ENCODE results near the gene WNK2. TPM values are rescaled to one million over a fixed set of nuclear protein-coding genes. Genes with fewer than 3 reads are reported as not detected.

WNK2 gene
- total RNA-seq, 4 donors from 2014 or later = 155 to 577 (median 259) TPM

- H3K9me3 ChIP-seq = no peaks in the 10 kb centered on the region
- H3K4me1 ChIP-seq = peaks cover 0 to 62% (median 7%) of the 10 kb centered on the region in 4 donors
- H3K4me3 ChIP-seq = no peak overlapping the region
- DNase-seq = peak in 1 of 3 donors; percentile 47
- H3K27ac ChIP-seq = peak overlapping the region in 2 of 4 donors; percentile 76 to 85
- no peaks in the 10 kb centered on the region for H3K27me3 ChIP-seq
- peaks cover 0 to 8% (median 0%) of the 10 kb centered on the region in 3 donors for H3K36me3 ChIP-seq
- TF ChIP-seq CTCF (IDR thresholded peaks at IDR 0.05) (no peak), POLR2A (IDR thresholded peaks at IDR 0.05) (no peak)
Measured at GRCh38 chr9:93297659-93298497, 113.9 kb downstream of the WNK2 start.

GRCh38 chr9:93298498-93299417 lies 114.8 kb downstream of the WNK2 start:
- peak in 2 of 3 donors; percentile 65 to 68 for DNase-seq
- no peak for TF ChIP-seq CTCF (IDR thresholded peaks at IDR 0.05)
- no peak for TF ChIP-seq POLR2A (IDR thresholded peaks at IDR 0.05)

GRCh38 chr9:93299418-93300174 lies 115.7 kb downstream of the WNK2 start:
- TF ChIP-seq POLR2A (IDR thresholded peaks at IDR 0.05) (peak in 1 of 2 donors; percentile 39), CTCF (IDR thresholded peaks at IDR 0.05) (no peak)
- Histone ChIP-seq H3K27ac (peak overlapping the region in 3 of 4 donors; percentile 43 to 85 (median 76)), H3K27me3 (no peaks in the 10 kb centered on the region), H3K36me3 (no peaks in the 10 kb centered on the region), H3K4me3 (peak overlapping the region in 1 of 4 donors; percentile 0), H3K9me3 (no peaks in the 10 kb centered on the region), H3K4me1 (peaks cover 0 to 62% (median 7%) of the 10 kb centered on the region in 4 donors)
- peak in 2 of 3 donors; percentile 78 to 87 for DNase-seq

More at GRCh38 chr9:93298498-93299417, 114.8 kb downstream of the WNK2 start:
- H3K4me1 ChIP-seq = peaks cover 0 to 62% (median 7%) of the 10 kb centered on the region in 4 donors
- H3K36me3 ChIP-seq = no peaks in the 10 kb centered on the region
- no peaks in the 10 kb centered on the region for H3K27me3 ChIP-seq
- peak overlapping the region in 3 of 4 donors; percentile 43 to 85 (median 76) for H3K27ac ChIP-seq
- H3K4me3 ChIP-seq = peak overlapping the region in 1 of 4 donors; percentile 0
- no peaks in the 10 kb centered on the region for H3K9me3 ChIP-seq

GRCh38 chr9:93300175-93300572 lies 116.2 kb downstream of the WNK2 start:
- peak in 1 of 3 donors; percentile 7 for DNase-seq
- no peaks in the 10 kb centered on the region for H3K36me3 ChIP-seq

More at GRCh38 chr9:93300175-93300572, 116.2 kb downstream of the WNK2 start:
- Histone ChIP-seq H3K4me3 (no peak overlapping the region), H3K4me1 (peaks cover 0 to 58% (median 7%) of the 10 kb centered on the region in 4 donors), H3K27ac (peak overlapping the region in 3 of 4 donors; percentile 43 to 85 (median 76)), H3K9me3 (no peaks in the 10 kb centered on the region), H3K27me3 (no peaks in the 10 kb centered on the region)
- TF ChIP-seq CTCF (IDR thresholded peaks at IDR 0.05) (no peak), POLR2A (IDR thresholded peaks at IDR 0.05) (no peak)
